WTC11 (cell line): ENCODE data around the gene ARHGAP18.

Source experiments
- ATF3 ChIP-seq: sonication (generic); formaldehyde crosslinking; conservative IDR thresholded peaks from 2 replicates; pipeline ENCODE4 v1.8.1; 2022; ENCODE audit warnings: mild to moderate bottlenecking, missing genetic modification reagents
- CTCF ChIP-seq: fragments of 200-600 bp; IDR thresholded peaks from 2 replicates; pipeline ENCODE4 v1.8.0; 2022; ENCODE audit warnings: antibody characterized with exemption
- E2F4 ChIP-seq: sonication (generic); formaldehyde crosslinking; IDR thresholded peaks from 2 replicates; pipeline ENCODE4 v1.8.1; 2022; ENCODE audit warnings: low read depth, mild to moderate bottlenecking, moderate library complexity, missing genetic modification reagents, borderline replicate concordance
- E2F5 ChIP-seq: sonication (generic); formaldehyde crosslinking; IDR thresholded peaks from 2 replicates; pipeline ENCODE4 v1.8.1; 2022; ENCODE audit warnings: mild to moderate bottlenecking, moderate library complexity, missing genetic modification reagents
- ESRRA ChIP-seq: sonication (generic); formaldehyde crosslinking; IDR thresholded peaks from 2 replicates; pipeline ENCODE4 v1.8.1; 2022; ENCODE audit warnings: mild to moderate bottlenecking, missing genetic modification reagents, borderline replicate concordance
- FOXJ3 ChIP-seq: sonication (generic); formaldehyde crosslinking; IDR thresholded peaks from 2 replicates; pipeline ENCODE4 v1.9.0; 2021; ENCODE audit warnings: missing genetic modification reagents, mild to moderate bottlenecking, borderline replicate concordance
- FOXP1 ChIP-seq: sonication (generic); formaldehyde crosslinking; IDR thresholded peaks from 2 replicates; pipeline ENCODE4 v1.8.0; 2022; ENCODE audit warnings: missing genetic modification reagents, mild to moderate bottlenecking, moderate library complexity, borderline replicate concordance
- NFATC4 ChIP-seq: fragments of 250-450 bp; sonication (Bioruptor Pico); IDR thresholded peaks from 2 replicates; pipeline ENCODE4 v1.9.0; 2021; ENCODE audit warnings: mild to moderate bottlenecking
- NFYB ChIP-seq: sonication (generic); formaldehyde crosslinking; conservative IDR thresholded peaks from 2 replicates; pipeline ENCODE4 v1.8.0; 2022; ENCODE audit warnings: low read depth, missing genetic modification reagents
- NR2C2 ChIP-seq: sonication (generic); formaldehyde crosslinking; IDR thresholded peaks from 2 replicates; pipeline ENCODE4 v1.8.0; 2022; ENCODE audit warnings: mild to moderate bottlenecking, missing genetic modification reagents
- USF1 ChIP-seq: sonication (generic); formaldehyde crosslinking; IDR thresholded peaks from 2 replicates; pipeline ENCODE4 v1.8.0; 2022; ENCODE audit warnings: mild to moderate bottlenecking, missing genetic modification reagents
- USF2 ChIP-seq: sonication (generic); formaldehyde crosslinking; IDR thresholded peaks from 2 replicates; pipeline ENCODE4 v1.8.1; 2023; ENCODE audit warnings: mild to moderate bottlenecking, missing genetic modification reagents, moderate library complexity
- ZNF317 ChIP-seq: sonication (generic); formaldehyde crosslinking; IDR thresholded peaks from 2 replicates; pipeline ENCODE4 v1.8.1; 2023; ENCODE audit warnings: low read depth, mild to moderate bottlenecking, moderate library complexity, missing genetic modification reagents, borderline replicate concordance

GRCh38 chr6:129555206-129555832 is 154.7 kb downstream of the ARHGAP18 start:
- TF ChIP-seq ATF3 (CRISPR knock-in tag): no peak
- no peak for TF ChIP-seq USF1
- TF ChIP-seq CTCF: no peak
- no peak for TF ChIP-seq FOXP1 (CRISPR knock-in tag)
- TF ChIP-seq E2F5 (CRISPR knock-in tag): no peak
- TF ChIP-seq E2F4 (CRISPR knock-in tag): no peak
- TF ChIP-seq NR2C2 (CRISPR knock-in tag): no peak
- TF ChIP-seq USF2 (CRISPR knock-in tag): no peak
- TF ChIP-seq FOXJ3 (CRISPR knock-in tag): no peak
- no peak for TF ChIP-seq ESRRA (CRISPR knock-in tag)
- no peak for TF ChIP-seq NFYB (CRISPR knock-in tag)
- no peak for TF ChIP-seq NFATC4 (CRISPR knock-in tag)
- no peak for TF ChIP-seq ZNF317 (CRISPR knock-in tag)
